PC-9 (cell line): ENCODE results near the gene TMEM266. TPM values are rescaled to one million over a fixed set of nuclear protein-coding genes. Genes with fewer than 3 reads are reported as not detected.

ENCODE experiments used
- BruUV-seq: library from RNA; stranded (reverse); fragments of 400-500 nt; replicated peaks from 2 replicates; lab custom pipeline; 2021; lab: Mats Ljungman, UMichigan
- CTCF ChIA-PET: fragments of 300-600 bp; sonication (Branson Sonifier 250); formaldehyde crosslinking; loops from one replicate; lab custom pipeline; 2022; ENCODE audit warnings: antibody characterized with exemption; lab: Charles Lee
- POLR2A ChIA-PET: fragments of 300-600 bp; sonication (Branson Sonifier 250); formaldehyde crosslinking; loops from one replicate; lab custom pipeline; 2022; ENCODE audit warnings: antibody characterized with exemption; ENCODE audit not compliant: unreplicated experiment; lab: Charles Lee
- DNase-seq, 2 experiments: peaks; one replicate each; pipeline versions ENCODE4 v3.0.0 to v3.0.0-alpha.2; 2015 to 2022; ENCODE audit warnings: mixed read lengths in 1 of 2
- H2AFZ ChIP-seq: fragments of 200-600 bp; sonication (generic); 2 replicates; pipeline ENCODE4 v1.8.1; 2017; ENCODE audit warnings: antibody characterized with exemption
- H3F3A ChIP-seq: fragments of 200-600 bp; sonication (generic); 2 replicates; pipeline ENCODE4 v1.8.1; 2017; ENCODE audit warnings: antibody characterized with exemption, mild to moderate bottlenecking, low read depth; ENCODE audit not compliant: insufficient read depth
- H3K27ac ChIP-seq: fragments of 200-600 bp; sonication (generic); 2 replicates; pipeline ENCODE4 v1.6.1; 2016; ENCODE audit warnings: mixed run types
- H3K27me3 ChIP-seq: fragments of 200-600 bp; sonication (generic); 2 replicates; pipeline ENCODE4 v1.6.1; 2016; ENCODE audit warnings: low read depth, mixed run types; ENCODE audit not compliant: insufficient read depth
- H3K36me3 ChIP-seq: fragments of 200-600 bp; sonication (generic); 2 replicates; pipeline ENCODE4 v1.6.1; 2016; ENCODE audit warnings: low read depth, mixed run types
- H3K4me1 ChIP-seq: fragments of 200-600 bp; sonication (generic); replicated peaks from 2 replicates; pipeline ENCODE4 v1.6.1; 2016; ENCODE audit warnings: mixed run types; ENCODE audit not compliant: insufficient read depth
- H3K4me2 ChIP-seq: fragments of 200-600 bp; sonication (generic); 2 replicates; pipeline ENCODE4 v1.6.1; 2017; ENCODE audit warnings: mixed run types
- H3K4me3 ChIP-seq: fragments of 200-600 bp; sonication (generic); 2 replicates; pipeline ENCODE4 v1.6.1; 2016; ENCODE audit warnings: mixed run types
- H3K79me2 ChIP-seq: fragments of 200-600 bp; sonication (generic); 2 replicates; pipeline ENCODE4 v1.6.1; 2017; ENCODE audit warnings: low read depth, mixed run types
- H3K9me2 ChIP-seq: fragments of 200-600 bp; sonication (generic); 2 replicates; pipeline ENCODE4 v1.8.1; 2017; ENCODE audit warnings: mild to moderate bottlenecking; ENCODE audit not compliant: insufficient read depth
- H3K9me3 ChIP-seq: fragments of 200-600 bp; sonication (generic); 2 replicates; pipeline ENCODE4 v1.8.1; 2016; ENCODE audit warnings: low read depth; ENCODE audit not compliant: insufficient read depth
- H4K20me1 ChIP-seq: fragments of 200-600 bp; sonication (generic); 2 replicates; pipeline ENCODE4 v1.8.1; 2017; ENCODE audit not compliant: insufficient read depth
- CTCF ChIP-seq: fragments of 200-600 bp; sonication (generic); conservative IDR thresholded peaks from 2 replicates; pipeline ENCODE4 v1.6.1; 2017; ENCODE audit warnings: mixed run types, antibody characterized with exemption, mild to moderate bottlenecking, moderate library complexity
- EZH2 ChIP-seq: fragments of 200-600 bp; sonication (generic); IDR thresholded peaks from 2 replicates; pipeline ENCODE4 v1.8.0; 2017; ENCODE audit warnings: antibody characterized with exemption, low read depth
- intact Hi-C: fragments of 100-400 bp; cut with micrococcal nuclease; formaldehyde crosslinking; loops from one replicate; pipeline ENCODE4 v1.10.0; 2022; ENCODE audit not compliant: unreplicated experiment
- total RNA-seq: library from RNA; stranded (reverse); gene quantifications from 2 replicates; pipeline ENCODE4 v1.2.3, GENCODE V29; 2021

Gene TMEM266
- total RNA-seq, 1 experiment from 2014 or later, result 0.41 TPM

- H3K9me2 ChIP-seq, result no peaks in the 10 kb centered on the region
- no TSS peak for BruUV-seq
- peaks cover 17% of the 10 kb centered on the region for H3F3A ChIP-seq
- peaks cover 21% of the 10 kb centered on the region; the same call in 1 of the 2 replicates for H3K27me3 ChIP-seq
- peak overlapping the region; percentile 71 for H3K4me2 ChIP-seq
- ChIA-PET CTCF (interaction anchor here (1.1 to 4.0 kb wide), 2 partner anchors 81 to 247 kb away, joined by 7 to 68 read pairs; no protein-coding TSS in a partner anchor), POLR2A (interaction anchor here (0.7 kb wide), 1 partner anchor 97 kb away, joined by 3 read pairs; no protein-coding TSS in a partner anchor)
- no peaks in the 10 kb centered on the region for H4K20me1 ChIP-seq
- H3K27ac ChIP-seq, result no peak overlapping the region
- no peaks in the 10 kb centered on the region for H3K9me3 ChIP-seq
- peak overlapping the region; percentile 27; the same call in 1 of the 2 replicates for H3K4me3 ChIP-seq
- H3K79me2 ChIP-seq, result no peaks in the 10 kb centered on the region
- peaks cover 16% of the 10 kb centered on the region for H3K4me1 ChIP-seq
- peak; percentile 15 to 43 for DNase-seq
- intact Hi-C loops, result loop anchor here (1.0 to 10.0 kb wide), 3 partner anchors 82 to 807 kb away; no protein-coding TSS in a partner anchor
- no peak for TF ChIP-seq EZH2
- peak; percentile 89 for TF ChIP-seq CTCF
- H2AFZ ChIP-seq, result no peak overlapping the region
- H3K36me3 ChIP-seq, result no peaks in the 10 kb centered on the region
Observed at GRCh38 chr15:76057332-76058000, 2.3 kb upstream of the TMEM266 start.

- ChIA-PET CTCF (interaction anchor here (0.6 to 4.0 kb wide), 3 partner anchors 80 to 129 kb away, joined by 3 to 68 read pairs (median 5); no protein-coding TSS in a partner anchor), POLR2A (interaction anchor here (0.7 kb wide), 1 partner anchor 112 kb away, joined by 4 read pairs; no protein-coding TSS in a partner anchor)
- Histone ChIP-seq H3K9me2 (no peaks in the 10 kb centered on the region), H3K36me3 (no peaks in the 10 kb centered on the region), H3K4me1 (peaks cover 16% of the 10 kb centered on the region), H3K27ac (no peak overlapping the region), H3K4me2 (peak overlapping the region; percentile 83), H3K79me2 (no peaks in the 10 kb centered on the region), H3K27me3 (peaks cover 21% of the 10 kb centered on the region; the same call in 1 of the 2 replicates), H2AFZ (peak overlapping the region; percentile 82; the same call in 1 of the 2 replicates), H3K4me3 (peak overlapping the region; percentile 63), H3F3A (peaks cover 17% of the 10 kb centered on the region), H4K20me1 (no peaks in the 10 kb centered on the region), H3K9me3 (no peaks in the 10 kb centered on the region)
- no TSS peak for BruUV-seq
- intact Hi-C loops, result loop anchor here (5.0 to 10.0 kb wide), 2 partner anchors 247 to 806 kb away; no protein-coding TSS in a partner anchor
- no peak for DNase-seq
- no peak for TF ChIP-seq EZH2
- TF ChIP-seq CTCF, result no peak
Observed at GRCh38 chr15:76058714-76059319, 968 bp upstream of the TMEM266 start.
